Lung (tissue), 12 donors: Measurements from ENCODE around the gene PRCD. TPM values are rescaled to one million over a fixed set of nuclear protein-coding genes. Genes with fewer than 3 reads are reported as not detected.
"Not testable (repeated sequence)": the region's sequence is repeated elsewhere in the genome, so short reads cannot be mapped to it uniquely, and the experiment has no call there.

ENCODE experiments used
- ATAC-seq: fragments of 200-7000 bp; cut with Tn5 transposase; one replicate; pipeline ENCODE4 v1.9.1; 2020; ENCODE audit warnings: moderate number of reproducible peaks; ENCODE audit not compliant: insufficient read depth, low FRiP score
- DNase-seq, 3 donors: peaks; one replicate each; pipeline ENCODE4 v3.0.0-alpha.2; 2013 to 2017
- H3K27ac ChIP-seq, 2 donors: one replicate each; pipeline ENCODE4 v1.5.1; 2013; ENCODE audit warnings: mild to moderate bottlenecking in 2 of 2, moderate library complexity in 2 of 2, control low read depth in 1 of 2, inconsistent platforms in 1 of 2, low read depth in 1 of 2, low read length in 1 of 2
- H3K27me3 ChIP-seq, 3 donors: one replicate each; pipeline ENCODE4 v1.5.1; 2013; ENCODE audit warnings: low read length in 2 of 3; ENCODE audit not compliant: control insufficient read depth in 3 of 3, insufficient read depth in 3 of 3
- H3K36me3 ChIP-seq, 4 donors: one replicate each; pipeline ENCODE4 v1.5.1; 2013; ENCODE audit warnings: low read length in 4 of 4, mild to moderate bottlenecking in 1 of 4, moderate library complexity in 1 of 4; ENCODE audit not compliant: control insufficient read depth in 4 of 4, insufficient read depth in 4 of 4
- H3K4me1 ChIP-seq, 5 donors: one replicate each; pipeline ENCODE4 v1.5.1; 2013; ENCODE audit warnings: low read length in 5 of 5, mild to moderate bottlenecking in 2 of 5, moderate library complexity in 1 of 5; ENCODE audit not compliant: control insufficient read depth in 5 of 5, insufficient read depth in 5 of 5
- H3K4me3 ChIP-seq: one replicate; pipeline ENCODE4 v1.5.1; 2013; ENCODE audit warnings: mild to moderate bottlenecking, control low read depth, moderate library complexity
- H3K9ac ChIP-seq, 2 donors: one replicate each; pipeline ENCODE4 v1.5.1; 2013; ENCODE audit warnings: low read length in 2 of 2, control low read depth in 1 of 2; ENCODE audit not compliant: insufficient read depth in 1 of 2
- H3K9me3 ChIP-seq, 4 donors: one replicate each; pipeline ENCODE4 v1.5.1; 2013; ENCODE audit warnings: low read length in 3 of 4, mild to moderate bottlenecking in 1 of 4, moderate library complexity in 1 of 4; ENCODE audit not compliant: control insufficient read depth in 4 of 4, insufficient read depth in 3 of 4
- CTCF ChIP-seq: IDR thresholded peaks from 2 replicates; pipeline ENCODE4 v1.5.1; 2012; ENCODE audit warnings: mild to moderate bottlenecking; ENCODE audit errors: control extremely low read depth, extremely low read depth
- WGBS, 2 donors: extraction: QIAGEN DNeasy Blood & Tissue Kit; methylation state at CpG; one replicate each; pipeline ENCODE4 v1.1.7; 2013; 5-methylcytosine and 5-hydroxymethylcytosine counted together
- polyA plus RNA-seq, 2 donors: library from polyadenylated mRNA; stranded (reverse); fragments of 200-250 nt; gene quantifications; one replicate each; pipeline ENCODE4 v1.2.1, GENCODE V29; 2013
- total RNA-seq, 2 donors: library from RNA; depleted of rRNA in 1 of 2; stranded (reverse); fragments of >200 nt in 1 of 2; gene quantifications; one replicate each; pipeline ENCODE4 v1.2.1, GENCODE V29; 2014 to 2021
- donor health status: control.
- donor health status: control.
- donor health status: Bipolar disorder and iron deficiency.
- donor health status: healthy.
- donor health status: DM: yes; HTN: yes; CAD: no.

PRCD gene
- total and polyA plus RNA-seq, 4 donors, result 2.0 to 11.3 (median 5.6) TPM

- no peaks in the 10 kb centered on the region for H3K9me3 ChIP-seq
- ATAC-seq, result no peak
- WGBS, 2 donors, result 76% methylated on average over 8 of the region's 8 CpGs
- H3K4me3 ChIP-seq, result no peak overlapping the region
- H3K36me3 ChIP-seq, result peaks cover 0 to 4% (median 0%) of the 10 kb centered on the region in 4 donors
- H3K27me3 ChIP-seq, result peaks cover 0 to 3% (median 0%) of the 10 kb centered on the region in 3 donors
- DNase-seq, result no peak
- no peak overlapping the region for H3K9ac ChIP-seq
- H3K4me1 ChIP-seq, result peaks cover 0 to 68% (median 30%) of the 10 kb centered on the region in 5 donors
- TF ChIP-seq CTCF, result no peak
- no peak overlapping the region for H3K27ac ChIP-seq
Measured at GRCh38 chr17:76532072-76532651, 7.7 kb upstream of the PRCD start.

GRCh38 chr17:76533640-76534359, 6.0 kb upstream of the PRCD start:
- 94 to 99% methylated on average over 9 of the region's 9 CpGs for WGBS, 2 donors
- not testable (repeated sequence) for ATAC-seq, H3K9ac ChIP-seq, DNase-seq, H3K36me3 ChIP-seq, H3K9me3 ChIP-seq, H3K27me3 ChIP-seq, H3K27ac ChIP-seq, H3K4me3 ChIP-seq
- peaks cover 0 to 63% (median 23%) of the 10 kb centered on the region in 5 donors for H3K4me1 ChIP-seq

- no peak overlapping the region for H3K4me3 ChIP-seq
Measured at GRCh38 chr17:76534831-76535732, 4.8 kb upstream of the PRCD start.

More at GRCh38 chr17:76534831-76535732, 4.8 kb upstream of the PRCD start:
- no peak for DNase-seq
- Histone ChIP-seq H3K27me3 (peaks cover 0 to 12% (median 0%) of the 10 kb centered on the region in 3 donors), H3K4me1 (peaks cover 0 to 53% (median 17%) of the 10 kb centered on the region in 5 donors), H3K27ac (no peak overlapping the region), H3K36me3 (peaks cover 0 to 4% (median 0%) of the 10 kb centered on the region in 4 donors), H3K9ac (no peak overlapping the region), H3K9me3 (no peaks in the 10 kb centered on the region)
- WGBS, 2 donors, result 76 to 81% methylated on average over 6 to 7 of the region's 7 CpGs
- ATAC-seq, result no peak
- no peak for TF ChIP-seq CTCF
